ENCODE measurements around the gene PARP12.

Gene PARP12

DNA sequence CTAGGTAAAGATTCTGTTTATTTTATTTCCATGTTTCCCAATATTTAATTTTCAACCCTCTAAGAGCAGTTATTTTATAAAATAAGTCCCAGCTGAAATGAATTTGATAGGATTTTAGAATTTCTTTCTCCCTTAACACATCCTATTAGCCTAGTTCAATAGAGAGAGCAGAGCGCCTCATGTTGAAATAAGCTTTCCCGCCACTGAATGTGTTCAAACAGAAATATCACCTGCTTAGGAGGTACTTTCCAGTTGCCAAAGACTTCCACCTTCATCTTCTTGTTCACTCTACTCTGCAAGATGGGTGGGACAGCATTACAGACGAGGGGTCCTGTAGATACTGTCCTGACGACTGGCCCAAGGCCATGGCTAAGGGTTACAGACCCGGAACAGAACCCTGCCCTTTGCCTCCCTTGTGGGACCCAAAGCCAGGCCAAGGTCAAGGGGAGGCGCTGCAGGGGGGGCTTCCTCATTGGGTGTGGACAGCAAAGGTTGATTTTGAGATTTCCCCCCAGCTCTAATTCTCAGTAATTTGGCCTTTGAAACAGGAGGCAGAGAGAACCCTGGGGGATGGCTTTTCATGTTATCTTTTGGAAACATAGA is 62.0 kb downstream of the PARP12 start:
- TF ChIP-seq, protein P1, sequence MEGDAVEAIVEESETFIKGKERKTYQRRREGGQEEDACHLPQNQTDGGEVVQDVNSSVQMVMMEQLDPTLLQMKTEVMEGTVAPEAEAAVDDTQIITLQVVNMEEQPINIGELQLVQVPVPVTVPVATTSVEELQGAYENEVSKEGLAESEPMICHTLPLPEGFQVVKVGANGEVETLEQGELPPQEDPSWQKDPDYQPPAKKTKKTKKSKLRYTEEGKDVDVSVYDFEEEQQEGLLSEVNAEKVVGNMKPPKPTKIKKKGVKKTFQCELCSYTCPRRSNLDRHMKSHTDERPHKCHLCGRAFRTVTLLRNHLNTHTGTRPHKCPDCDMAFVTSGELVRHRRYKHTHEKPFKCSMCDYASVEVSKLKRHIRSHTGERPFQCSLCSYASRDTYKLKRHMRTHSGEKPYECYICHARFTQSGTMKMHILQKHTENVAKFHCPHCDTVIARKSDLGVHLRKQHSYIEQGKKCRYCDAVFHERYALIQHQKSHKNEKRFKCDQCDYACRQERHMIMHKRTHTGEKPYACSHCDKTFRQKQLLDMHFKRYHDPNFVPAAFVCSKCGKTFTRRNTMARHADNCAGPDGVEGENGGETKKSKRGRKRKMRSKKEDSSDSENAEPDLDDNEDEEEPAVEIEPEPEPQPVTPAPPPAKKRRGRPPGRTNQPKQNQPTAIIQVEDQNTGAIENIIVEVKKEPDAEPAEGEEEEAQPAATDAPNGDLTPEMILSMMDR (conservative IDR thresholded peaks at IDR 0.05; ENCODE audit: low read depth, low read length): no peak
- DNase-seq (ENCODE audit: low read depth): no peak
- H3K4me3 ChIP-seq (ENCODE audit: low read depth, low read length): no peak overlapping the region

DNA sequence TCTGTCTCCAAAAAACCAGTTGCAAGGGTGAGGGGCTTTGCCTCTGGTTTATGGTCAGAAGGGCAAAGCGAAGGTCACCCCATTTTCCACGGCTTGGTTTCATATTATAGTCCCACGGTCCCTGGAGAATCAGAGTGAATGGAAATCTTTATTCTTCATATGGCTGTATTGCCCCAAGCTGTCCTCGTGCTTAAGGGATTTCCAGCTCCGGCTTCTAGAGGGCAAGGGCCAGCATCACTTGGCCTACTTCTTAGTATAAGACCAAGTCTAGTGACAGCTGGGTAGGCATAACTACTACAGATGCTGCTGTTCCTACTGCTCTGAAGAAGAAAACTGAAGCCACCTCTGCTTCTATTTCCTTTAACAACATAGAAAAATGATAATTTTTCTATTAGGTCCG is 63.2 kb downstream of the PARP12 start:
- TF ChIP-seq, protein P1 (conservative IDR thresholded peaks at IDR 0.05; ENCODE audit: low read depth, low read length): no peak
- H3K4me3 ChIP-seq (ENCODE audit: low read depth, low read length): no peak overlapping the region
- no peak for DNase-seq (ENCODE audit: low read depth)

DNA sequence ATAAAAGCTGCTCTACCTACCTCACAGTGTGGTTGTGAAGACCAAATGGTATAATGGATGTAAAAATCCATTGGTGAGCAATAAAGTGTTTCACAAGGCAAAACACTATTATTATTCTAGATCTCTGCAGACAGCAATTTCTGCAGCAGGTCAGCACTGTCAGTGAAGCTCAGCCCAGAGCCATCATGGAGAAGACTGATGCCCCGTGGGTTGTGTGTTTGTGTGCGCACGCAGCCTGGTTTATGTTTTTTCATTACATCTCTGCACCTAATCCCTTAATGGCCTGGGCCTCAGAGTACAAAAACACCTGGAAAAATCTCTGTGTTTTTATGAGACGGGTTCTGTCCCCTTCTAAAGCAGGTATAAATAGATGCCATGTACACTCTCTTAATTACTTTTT is 64.2 kb downstream of the PARP12 start:
- TF ChIP-seq, protein P1 (conservative IDR thresholded peaks at IDR 0.05; ENCODE audit: low read depth, low read length): no peak
- no peak for DNase-seq (ENCODE audit: low read depth)
- no peak overlapping the region for H3K4me3 ChIP-seq (ENCODE audit: low read depth, low read length)

DNA sequence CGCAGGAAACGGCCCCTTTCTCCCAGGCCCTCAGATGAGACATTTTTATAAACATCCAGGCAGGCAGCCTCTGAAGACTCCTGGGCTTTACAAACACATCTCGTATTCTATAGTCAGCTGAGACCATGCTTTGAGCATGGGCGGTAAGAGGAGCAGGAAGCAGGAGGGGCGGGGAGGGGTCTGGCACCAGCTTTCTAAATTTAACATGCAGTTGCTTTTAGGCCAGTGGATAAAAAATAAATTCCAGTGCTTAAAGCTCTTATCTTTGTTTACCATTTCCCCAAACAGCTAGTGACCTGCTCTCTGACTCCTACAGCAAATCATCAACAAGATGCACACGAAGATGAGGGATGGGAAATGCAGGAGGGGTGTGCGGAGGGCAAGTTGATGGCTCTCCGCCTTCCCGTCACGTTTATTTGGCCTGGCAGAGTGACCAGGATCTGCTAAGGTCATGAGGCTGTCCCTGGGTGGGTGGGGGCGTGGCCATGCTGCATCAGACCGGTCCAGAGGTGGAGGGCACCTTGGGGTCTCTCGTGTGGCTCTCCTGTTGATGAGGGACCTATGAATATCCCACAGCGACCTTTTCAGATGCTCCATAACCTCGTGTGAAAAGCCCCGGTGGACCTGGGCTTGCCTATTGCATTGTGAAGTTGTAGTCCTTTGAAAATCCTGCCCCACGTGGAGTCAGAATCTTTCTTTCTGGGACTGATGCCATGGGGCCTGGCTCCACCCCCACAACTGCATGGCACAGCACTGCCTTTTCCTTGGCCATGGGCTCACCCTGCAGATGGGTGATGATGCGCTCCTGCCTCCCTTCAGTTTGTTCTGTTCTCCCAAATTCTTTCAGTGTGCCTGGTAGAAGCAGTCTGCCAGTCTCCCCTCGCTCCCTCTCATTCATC is 67.5 kb downstream of the PARP12 start:
- peak; percentile 47 for DNase-seq (ENCODE audit: low read depth)
- TF ChIP-seq, protein P1 (conservative IDR thresholded peaks at IDR 0.05; ENCODE audit: low read depth, low read length): no peak

DNA sequence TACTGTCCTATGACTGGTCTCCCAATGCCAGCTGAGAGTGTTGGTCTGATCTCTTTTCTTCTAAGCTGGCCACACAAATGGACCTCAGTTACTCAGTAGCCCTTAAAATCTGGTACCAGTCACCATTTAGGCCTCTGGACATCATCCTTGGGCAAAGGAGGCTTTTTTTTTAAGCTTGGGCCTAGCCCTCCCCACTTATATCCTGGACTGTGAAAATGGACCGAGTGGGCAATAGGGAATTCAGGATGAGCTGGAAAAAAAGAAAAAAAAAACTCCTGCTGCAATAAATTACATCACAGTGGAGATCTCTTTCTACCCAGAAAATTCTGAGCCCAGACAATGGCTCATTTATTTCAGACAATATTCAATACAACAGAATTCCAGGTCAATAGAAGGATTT is 68.4 kb downstream of the PARP12 start:
- TF ChIP-seq, protein P1 (conservative IDR thresholded peaks at IDR 0.05; ENCODE audit: low read depth, low read length): no peak
- H3K4me3 ChIP-seq (ENCODE audit: low read depth, low read length): no peak overlapping the region
- no peak for DNase-seq (ENCODE audit: low read depth)

More for the DNA sequence above, 67.5 kb downstream of the PARP12 start:
- no peak overlapping the region for H3K4me3 ChIP-seq (ENCODE audit: low read depth, low read length)

DNA sequence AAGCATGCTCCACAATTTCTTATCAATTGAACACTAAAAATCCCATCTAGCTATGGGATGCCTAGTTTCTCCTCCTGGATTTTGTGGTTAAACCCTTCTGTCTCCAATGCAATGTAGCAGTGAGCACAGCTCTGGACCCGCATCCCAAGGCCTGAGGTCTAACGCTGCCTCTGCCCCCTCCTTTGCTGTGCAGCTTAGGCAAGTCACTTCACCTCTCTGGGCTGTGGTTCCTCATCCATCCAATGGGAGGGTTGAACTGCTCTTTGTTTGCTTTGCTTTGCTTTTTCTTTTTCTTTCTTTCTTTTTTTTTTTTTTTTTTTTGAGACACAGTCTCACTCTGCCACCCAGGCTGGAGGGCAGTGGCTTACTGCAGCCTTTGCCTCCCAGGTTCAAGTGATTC is 69.2 kb downstream of the PARP12 start:
- H3K4me3 ChIP-seq (ENCODE audit: low read depth, low read length): no peak overlapping the region
- no peak for DNase-seq (ENCODE audit: low read depth)
- TF ChIP-seq, protein P1 (conservative IDR thresholded peaks at IDR 0.05; ENCODE audit: low read depth, low read length): no peak

All from choroid plexus epithelial cell (primary cell).